Left renal pelvis (tissue), 4 donors: ENCODE measurements around the gene SPATS2L. TPM values are rescaled to one million over a fixed set of nuclear protein-coding genes. Genes with fewer than 3 reads are reported as not detected.

Experiments
- DNase-seq, 4 donors: peaks; one replicate each; pipeline ENCODE4 v3.0.0-alpha.2; 2013; ENCODE audit warnings: low read depth in 4 of 4, low spot score in 3 of 4
- polyA plus RNA-seq, 4 donors: library from polyadenylated mRNA; unstranded; fragments of 120-200 nt; gene quantifications; one replicate each; pipeline ENCODE4 v1.2.1, GENCODE V29; 2013; ENCODE audit not compliant: insufficient read length in 4 of 4

SPATS2L gene
- polyA plus RNA-seq, 4 donors: 126 to 187 (median 150) TPM

DNA sequence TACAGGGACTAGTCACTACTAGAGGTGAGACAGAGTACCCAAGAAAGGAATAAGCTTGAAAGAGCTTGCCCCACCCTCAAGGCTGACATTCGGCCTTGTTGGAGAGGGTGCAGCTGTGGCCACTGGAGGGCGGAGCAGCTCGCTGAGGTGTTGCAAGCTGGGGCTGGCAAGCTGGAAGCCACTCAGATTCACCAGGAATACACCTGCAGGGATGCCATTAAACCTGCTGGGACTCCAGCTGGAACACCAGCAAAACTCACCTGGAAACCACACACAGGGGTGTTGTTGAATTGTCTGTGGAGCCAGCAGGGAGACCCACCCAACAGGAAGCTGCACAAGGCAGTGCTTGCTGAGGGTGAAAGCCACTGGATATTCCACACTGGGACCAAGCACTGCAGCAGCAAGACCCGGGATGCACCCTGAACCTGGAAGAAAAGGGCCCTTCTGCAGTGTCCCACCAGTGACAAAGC lies 177.3 kb downstream of the SPATS2L start:
- DNase-seq: no peak

GRCh38 chr2:200484934-200485333 lies 178.4 kb downstream of the SPATS2L start:
- no peak for DNase-seq

DNA sequence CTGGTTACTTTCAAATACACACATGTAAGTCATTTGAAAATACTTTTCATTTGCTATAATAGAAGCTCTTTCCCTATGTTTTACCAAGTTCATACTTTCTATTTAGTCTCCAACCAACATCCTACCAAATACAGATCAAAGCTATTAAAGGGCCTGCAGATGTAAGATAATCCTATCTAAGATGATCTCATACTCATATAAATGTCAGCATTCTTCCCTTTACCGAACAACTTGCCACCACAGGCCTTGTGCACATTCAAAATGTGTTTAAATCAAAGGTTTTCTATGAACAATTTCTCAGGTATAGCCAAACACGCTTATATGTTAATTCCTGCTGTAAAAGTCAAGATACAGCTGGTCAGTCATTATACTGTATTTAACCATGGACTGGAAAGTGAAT lies 180.0 kb downstream of the SPATS2L start:
- DNase-seq: no peak

GRCh38 chr2:200488169-200488568 lies 181.7 kb downstream of the SPATS2L start:
- no peak for DNase-seq

- DNase-seq: no peak
Observed at GRCh38 chr2:200490001-200490400, 183.5 kb downstream of the SPATS2L start.

DNA sequence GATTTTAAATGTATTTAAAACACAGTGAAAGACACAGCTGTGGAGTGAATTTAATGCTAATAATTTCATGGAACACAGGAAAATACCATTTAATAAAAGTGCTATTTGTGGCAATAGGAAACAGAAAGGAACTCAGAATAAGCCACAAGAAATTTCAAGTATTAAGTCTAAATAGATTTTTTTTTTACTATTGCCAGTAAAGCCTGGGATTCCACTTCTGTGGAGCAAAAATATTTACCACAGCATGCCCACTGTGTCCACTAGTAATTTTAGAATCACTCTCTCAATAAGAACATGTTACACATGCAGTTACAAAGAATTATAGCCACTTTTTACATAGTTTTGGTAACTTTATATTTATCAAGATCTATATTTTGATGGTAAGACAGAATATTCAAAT lies 186.2 kb downstream of the SPATS2L start:
- DNase-seq: no peak

GRCh38 chr2:200494048-200494447 lies 187.6 kb downstream of the SPATS2L start:
- no peak for DNase-seq

- no peak for DNase-seq
Observed at GRCh38 chr2:200496696-200497095, 190.2 kb downstream of the SPATS2L start.

DNA sequence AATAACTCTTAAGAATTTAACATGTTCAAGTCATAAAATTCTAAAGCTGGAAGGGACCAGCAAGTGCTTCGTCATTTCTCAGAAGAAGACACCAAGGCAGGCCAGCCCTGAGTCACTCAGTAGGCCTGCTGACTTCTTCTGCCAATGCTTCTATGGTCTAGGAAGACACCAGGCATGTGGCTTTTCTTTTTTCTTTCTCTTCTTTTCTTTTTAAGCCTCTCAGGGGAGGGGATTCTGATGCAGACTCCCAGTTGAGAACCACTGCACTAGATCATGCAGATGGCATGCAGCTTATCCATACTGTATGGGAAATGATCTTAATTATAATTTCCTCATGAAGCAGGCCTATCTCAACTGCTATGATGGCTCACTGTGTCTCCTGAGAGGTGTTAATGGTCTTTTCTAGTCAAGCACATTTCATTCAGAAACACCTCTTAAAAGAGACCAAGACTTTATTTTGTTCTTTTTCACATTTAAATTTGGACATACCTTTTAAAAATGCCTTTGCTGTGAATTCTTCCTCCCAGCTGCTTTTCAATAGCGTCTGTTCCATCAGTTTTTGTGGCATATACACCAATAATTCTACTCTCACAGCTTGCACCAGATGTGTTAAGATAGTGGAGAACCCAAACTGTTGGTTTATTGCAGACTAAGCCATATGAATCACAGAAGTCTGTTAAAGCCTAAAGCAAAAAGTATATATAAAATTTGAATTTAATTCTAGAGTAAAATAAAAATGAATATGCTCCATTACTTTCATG lies 192.1 kb downstream of the SPATS2L start:
- DNase-seq: no peak

- DNase-seq: no peak
Observed at GRCh38 chr2:200502196-200502595, 195.7 kb downstream of the SPATS2L start.

DNA sequence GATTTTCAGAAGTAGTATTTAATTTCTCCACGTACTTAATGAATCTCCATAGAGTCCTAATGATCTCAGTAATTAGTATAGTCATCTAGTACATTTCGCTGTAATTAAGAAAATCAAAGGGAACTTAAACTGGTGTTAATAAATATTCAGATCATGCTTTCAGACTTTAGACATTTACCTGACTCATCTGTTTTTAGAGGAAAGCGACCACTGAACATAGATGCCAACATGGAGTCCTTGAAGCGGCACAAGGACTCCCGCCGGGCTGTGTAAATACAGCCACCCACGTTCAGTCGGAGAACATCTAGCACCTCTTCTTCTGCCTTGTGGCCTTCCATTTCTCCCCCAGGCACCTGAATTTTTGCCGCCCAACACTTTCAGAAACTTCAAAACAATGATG lies 200.2 kb downstream of the SPATS2L start:
- no peak for DNase-seq

DNA sequence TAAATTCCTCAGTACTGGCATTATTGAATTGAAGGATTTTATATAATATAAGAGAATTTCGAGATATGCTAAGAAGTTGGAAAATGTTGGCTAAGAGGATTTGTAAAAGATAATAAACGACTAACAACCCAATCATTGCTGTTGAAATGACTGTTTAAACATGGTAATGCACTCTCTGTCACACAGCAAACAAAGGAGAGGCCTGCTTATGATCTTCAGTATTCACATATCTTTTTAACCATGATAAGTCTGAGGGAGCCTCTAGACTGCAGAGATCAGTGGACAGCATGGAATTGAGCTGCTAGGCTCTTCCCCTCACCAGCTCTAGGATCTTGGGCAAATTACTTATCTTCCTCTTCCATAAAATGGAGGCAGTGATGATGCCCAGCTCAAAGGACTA lies 200.7 kb downstream of the SPATS2L start:
- DNase-seq: no peak

GRCh38 chr2:200509235-200509611 lies 202.7 kb downstream of the SPATS2L start:
- DNase-seq: no peak

GRCh38 chr2:200509612-200510433 lies 203.3 kb downstream of the SPATS2L start, which contains the start of gene KCTD18:
TSS of gene KCTD18 (minus strand) at chr2:200510068. CDS start at chr2:200507016, 3,052 bp downstream.
- DNase-seq: peak; percentile 63 to 81 (median 74)

DNA sequence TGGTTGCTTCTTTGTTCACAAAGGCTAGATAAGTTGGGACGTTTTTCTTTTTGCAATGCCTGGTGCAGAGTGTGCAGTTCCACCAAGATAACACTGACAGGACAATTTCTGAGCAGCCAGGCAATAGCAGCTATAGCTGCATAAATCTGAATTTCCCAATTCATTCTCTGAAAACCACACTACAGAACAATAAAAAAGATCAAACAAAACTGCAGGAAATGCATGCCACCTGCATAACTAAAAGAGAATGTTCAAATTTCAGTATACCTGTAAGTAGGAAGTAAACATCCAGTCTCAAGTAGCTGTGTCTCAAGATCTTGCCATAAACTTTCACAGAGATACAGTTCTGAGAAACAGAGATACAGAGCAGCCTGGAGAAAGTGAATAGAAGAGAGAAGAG lies 208.7 kb downstream of the SPATS2L start:
- no peak for DNase-seq

- no peak for DNase-seq
Observed at GRCh38 chr2:200523158-200523557, 216.7 kb downstream of the SPATS2L start.

GRCh38 chr2:200523604-200524003 lies 217.1 kb downstream of the SPATS2L start:
- DNase-seq: no peak

DNA sequence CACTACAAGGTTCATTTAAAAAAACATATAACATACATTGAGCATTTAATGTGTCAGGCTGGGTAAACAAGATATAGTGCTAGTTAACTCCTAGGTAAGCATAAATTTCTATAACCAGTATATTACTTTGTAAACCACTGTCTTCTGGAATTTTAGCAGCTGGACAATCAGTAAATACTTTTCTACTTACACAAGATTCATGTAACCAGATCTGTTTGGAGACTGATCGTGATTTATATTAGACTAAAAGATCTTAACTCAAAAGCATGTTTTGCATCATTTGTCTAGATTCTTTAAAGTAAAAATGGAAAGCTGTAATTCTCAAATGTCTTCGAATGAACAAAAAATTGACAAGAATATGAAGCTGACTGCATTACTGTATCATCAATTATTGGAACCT lies 218.6 kb downstream of the SPATS2L start:
- DNase-seq: no peak

- DNase-seq: no peak
Observed at GRCh38 chr2:200525551-200525881, 219.0 kb downstream of the SPATS2L start.

- DNase-seq: peak; percentile 76 to 85 (median 81)
Observed at GRCh38 chr2:200525882-200526651, 219.6 kb downstream of the SPATS2L start, which contains the start of gene SGO2. TSS of gene SGO2 (plus strand) at chr2:200526207. CDS start at chr2:200532976, 6,769 bp downstream.

DNA sequence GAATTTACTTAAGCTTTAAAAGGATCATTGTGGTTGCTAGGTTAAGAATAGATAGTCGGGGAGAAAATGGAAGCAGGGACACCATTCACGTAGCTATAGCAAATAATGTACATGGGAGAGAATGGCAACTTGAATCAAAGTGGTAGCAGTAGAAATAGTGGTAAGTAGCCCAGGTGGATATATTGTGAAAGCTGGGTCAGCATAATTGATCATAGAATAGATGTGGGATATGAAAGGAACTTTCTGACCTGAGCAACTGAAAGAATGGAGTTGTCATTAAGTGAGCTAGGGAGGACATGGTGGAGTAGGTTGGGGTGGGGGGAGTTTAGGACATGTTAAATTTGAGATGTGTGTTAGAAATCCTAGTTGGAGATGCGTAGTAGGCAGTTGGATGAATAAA lies 221.7 kb downstream of the SPATS2L start:
- DNase-seq: no peak
